ENCODE measurements around the gene TRUB2. TPM values are rescaled to one million over a fixed set of nuclear protein-coding genes. Genes with fewer than 3 reads are reported as not detected.

The TRUB2 gene, protein sequence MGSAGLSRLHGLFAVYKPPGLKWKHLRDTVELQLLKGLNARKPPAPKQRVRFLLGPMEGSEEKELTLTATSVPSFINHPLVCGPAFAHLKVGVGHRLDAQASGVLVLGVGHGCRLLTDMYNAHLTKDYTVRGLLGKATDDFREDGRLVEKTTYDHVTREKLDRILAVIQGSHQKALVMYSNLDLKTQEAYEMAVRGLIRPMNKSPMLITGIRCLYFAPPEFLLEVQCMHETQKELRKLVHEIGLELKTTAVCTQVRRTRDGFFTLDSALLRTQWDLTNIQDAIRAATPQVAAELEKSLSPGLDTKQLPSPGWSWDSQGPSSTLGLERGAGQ
- total RNA-seq (10 to 100 TPM; 11.8 to 14.3 TPM), polyA plus RNA-seq (10 to 100 TPM in 1 of 2 donors, 1 to 10 TPM in 1; 9.8 to 11.1 TPM)
- long read RNA-seq, donor 1, full-length matches to known transcripts = 70 of 78 reads
- long read RNA-seq, donor 1, partial matches to known transcripts = 1 of 78 reads
- long read RNA-seq, donor 1, other reads (novel, unspliced or antisense) = 7 of 78 reads
- long read RNA-seq, donor 2, full-length matches to known transcripts = 15 of 19 reads
- long read RNA-seq, donor 2, partial matches to known transcripts = 1 of 19 reads
- long read RNA-seq, donor 2, other reads (novel, unspliced or antisense) = 3 of 19 reads

GRCh38 chr9:128322404-128323211, at the start of gene TRUB2, which contains the start of gene COQ4:
Gene TRUB2 (minus strand): TSS chr9:128322447. CDS start chr9:128322408, 39 bp downstream.
Gene COQ4 (plus strand): TSS chr9:128322839. CDS start chr9:128322859, 20 bp downstream.
- ATAC-seq (ENCODE audit: low FRiP score) (peak; percentile 98), DNase-seq (peak; percentile 95 to 97)
- WGBS, 2 donors = 0% methylated on average over 83 of the region's 83 CpGs
- no peaks in the 10 kb centered on the region for H3K27me3 ChIP-seq (ENCODE audit: control insufficient read depth in 1 of 2, insufficient read depth in 2 of 2, low read length in 1 of 2)
- peak within 1 kb of the TSS in 1 of 2 donors; percentile 58 for H3K27ac ChIP-seq (ENCODE audit: low read depth in 1 of 2, low read length in 2 of 2)
- peak within 1 kb of the TSS; percentile 84 to 90 for H3K4me3 ChIP-seq (ENCODE audit: low read length in 2 of 2)
- no peaks in the 10 kb centered on the region for H3K36me3 ChIP-seq (ENCODE audit: control insufficient read depth in 1 of 2, insufficient read depth in 2 of 2, low read length in 1 of 2)
- H3K4me1 ChIP-seq (ENCODE audit: control insufficient read depth in 1 of 2, insufficient read depth in 2 of 2, low read length in 2 of 2) = no peaks in the 10 kb centered on the region
- intact Hi-C loops (cut with DNase I) = no loop called here
- no peaks in the 10 kb centered on the region for H3K9me3 ChIP-seq (ENCODE audit: control insufficient read depth, low read length)

- no peaks in the 10 kb centered on the region for H3K4me1 ChIP-seq (ENCODE audit: control insufficient read depth in 1 of 2, insufficient read depth in 2 of 2, low read length in 2 of 2)
- no peak for DNase-seq
- H3K36me3 ChIP-seq (ENCODE audit: control insufficient read depth in 1 of 2, insufficient read depth in 2 of 2, low read length in 1 of 2) = no peaks in the 10 kb centered on the region
- 0% methylated on average over 10 of the region's 10 CpGs for WGBS, 2 donors
- no peaks in the 10 kb centered on the region for H3K27me3 ChIP-seq (ENCODE audit: control insufficient read depth in 1 of 2, insufficient read depth in 2 of 2, low read length in 1 of 2)
- peak overlapping the region; percentile 80 to 92 for H3K4me3 ChIP-seq (ENCODE audit: low read length in 2 of 2)
- no peaks in the 10 kb centered on the region for H3K9me3 ChIP-seq (ENCODE audit: control insufficient read depth, low read length)
- peak overlapping the region in 1 of 2 donors; percentile 81 for H3K27ac ChIP-seq (ENCODE audit: low read depth in 1 of 2, low read length in 2 of 2)
- intact Hi-C loops (cut with DNase I) = no loop called here
- ATAC-seq (ENCODE audit: low FRiP score) = no peak
Observed at GRCh38 chr9:128371630-128372117, 49.4 kb upstream of the TRUB2 start.

- Histone ChIP-seq H3K27me3 (ENCODE audit: control insufficient read depth in 1 of 2, insufficient read depth in 2 of 2, low read length in 1 of 2) (no peaks in the 10 kb centered on the region), H3K36me3 (ENCODE audit: control insufficient read depth in 1 of 2, insufficient read depth in 2 of 2, low read length in 1 of 2) (no peaks in the 10 kb centered on the region), H3K4me1 (ENCODE audit: control insufficient read depth in 1 of 2, insufficient read depth in 2 of 2, low read length in 2 of 2) (no peaks in the 10 kb centered on the region), H3K27ac (ENCODE audit: low read depth in 1 of 2, low read length in 2 of 2) (peak within 1 kb of the TSS; percentile 36 to 81), H3K9me3 (ENCODE audit: control insufficient read depth, low read length) (no peaks in the 10 kb centered on the region), H3K4me3 (ENCODE audit: low read length in 2 of 2) (peak within 1 kb of the TSS; percentile 80 to 92)
- DNase-seq (peak; percentile 98 to 99), ATAC-seq (ENCODE audit: low FRiP score) (peak; percentile 97)
- 0% methylated on average over 53 to 55 of the region's 55 CpGs for WGBS, 2 donors
- intact Hi-C loops (cut with DNase I) = no loop called here
Observed at GRCh38 chr9:128370752-128371629, 48.7 kb upstream of the TRUB2 start, which contains the start of gene URM1. Gene URM1 (plus strand): TSS chr9:128371374. CDS start chr9:128371381, 7 bp downstream.

GRCh38 chr9:128370367-128370751, 48.1 kb upstream of the TRUB2 start:
- Histone ChIP-seq H3K36me3 (ENCODE audit: control insufficient read depth in 1 of 2, insufficient read depth in 2 of 2, low read length in 1 of 2) (no peaks in the 10 kb centered on the region), H3K4me3 (ENCODE audit: low read length in 2 of 2) (peak overlapping the region; percentile 19 to 66), H3K27me3 (ENCODE audit: control insufficient read depth in 1 of 2, insufficient read depth in 2 of 2, low read length in 1 of 2) (no peaks in the 10 kb centered on the region), H3K27ac (ENCODE audit: low read depth in 1 of 2, low read length in 2 of 2) (peak overlapping the region; percentile 15 to 36), H3K9me3 (ENCODE audit: control insufficient read depth, low read length) (no peaks in the 10 kb centered on the region), H3K4me1 (ENCODE audit: control insufficient read depth in 1 of 2, insufficient read depth in 2 of 2, low read length in 2 of 2) (no peaks in the 10 kb centered on the region)
- intact Hi-C loops (cut with DNase I) = no loop called here
- DNase-seq = no peak
- ATAC-seq (ENCODE audit: low FRiP score) = no peak

GRCh38 chr9:128369024-128369706, 46.9 kb upstream of the TRUB2 start:
- H3K27ac ChIP-seq (ENCODE audit: low read depth in 1 of 2, low read length in 2 of 2) = no peak overlapping the region
- H3K4me1 ChIP-seq (ENCODE audit: control insufficient read depth in 1 of 2, insufficient read depth in 2 of 2, low read length in 2 of 2) = no peaks in the 10 kb centered on the region
- no peaks in the 10 kb centered on the region for H3K9me3 ChIP-seq (ENCODE audit: control insufficient read depth, low read length)
- no peak for ATAC-seq (ENCODE audit: low FRiP score)
- DNase-seq = no peak
- no peaks in the 10 kb centered on the region for H3K27me3 ChIP-seq (ENCODE audit: control insufficient read depth in 1 of 2, insufficient read depth in 2 of 2, low read length in 1 of 2)
- intact Hi-C loops (cut with DNase I) = no loop called here
- no peaks in the 10 kb centered on the region for H3K36me3 ChIP-seq (ENCODE audit: control insufficient read depth in 1 of 2, insufficient read depth in 2 of 2, low read length in 1 of 2)
- 87 to 93% methylated on average over 9 of the region's 9 CpGs for WGBS, 2 donors
- H3K4me3 ChIP-seq (ENCODE audit: low read length in 2 of 2) = no peak overlapping the region

DNA sequence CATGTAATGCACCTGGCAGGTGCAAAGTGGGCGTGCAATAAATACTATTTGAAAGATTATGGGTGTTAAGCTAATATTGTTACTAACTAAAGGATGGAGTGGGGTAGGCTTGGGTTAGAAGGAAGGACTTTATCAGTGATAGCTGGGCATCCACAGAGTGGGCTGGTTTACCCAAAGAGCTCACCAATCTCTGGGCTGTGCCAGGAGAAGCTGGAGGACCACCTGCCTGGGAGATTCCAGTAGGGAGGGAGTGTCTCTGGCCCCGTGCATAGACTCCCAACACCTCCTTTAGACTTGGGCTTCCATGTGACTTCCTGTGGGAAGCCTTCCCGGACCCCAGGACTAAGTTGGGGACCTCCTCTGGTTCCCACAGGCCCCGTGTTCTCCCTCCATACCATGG, 43.3 kb upstream of the TRUB2 start:
- Histone ChIP-seq H3K4me1 (ENCODE audit: control insufficient read depth in 1 of 2, insufficient read depth in 2 of 2, low read length in 2 of 2) (no peaks in the 10 kb centered on the region), H3K36me3 (ENCODE audit: control insufficient read depth in 1 of 2, insufficient read depth in 2 of 2, low read length in 1 of 2) (no peaks in the 10 kb centered on the region), H3K9me3 (ENCODE audit: control insufficient read depth, low read length) (no peaks in the 10 kb centered on the region), H3K4me3 (ENCODE audit: low read length in 2 of 2) (no peak overlapping the region), H3K27me3 (ENCODE audit: control insufficient read depth in 1 of 2, insufficient read depth in 2 of 2, low read length in 1 of 2) (no peaks in the 10 kb centered on the region), H3K27ac (ENCODE audit: low read depth in 1 of 2, low read length in 2 of 2) (no peak overlapping the region)
- 90 to 91% methylated on average over 4 of the region's 4 CpGs for WGBS, 2 donors
- ATAC-seq (ENCODE audit: low FRiP score) (no peak), DNase-seq (no peak)
- intact Hi-C loops (cut with DNase I) = no loop called here

GRCh38 chr9:128362774-128363173, 40.5 kb upstream of the TRUB2 start:
- Histone ChIP-seq H3K36me3 (ENCODE audit: control insufficient read depth in 1 of 2, insufficient read depth in 2 of 2, low read length in 1 of 2) (no peaks in the 10 kb centered on the region), H3K4me3 (ENCODE audit: low read length in 2 of 2) (no peak overlapping the region), H3K27ac (ENCODE audit: low read depth in 1 of 2, low read length in 2 of 2) (no peak overlapping the region), H3K27me3 (ENCODE audit: control insufficient read depth in 1 of 2, insufficient read depth in 2 of 2, low read length in 1 of 2) (no peaks in the 10 kb centered on the region), H3K9me3 (ENCODE audit: control insufficient read depth, low read length) (no peaks in the 10 kb centered on the region), H3K4me1 (ENCODE audit: control insufficient read depth in 1 of 2, insufficient read depth in 2 of 2, low read length in 2 of 2) (no peaks in the 10 kb centered on the region)
- 68 to 74% methylated on average over 3 of the region's 3 CpGs for WGBS, 2 donors
- ATAC-seq (ENCODE audit: low FRiP score) = no peak
- intact Hi-C loops (cut with DNase I) = loop anchor here in 1 of 2 donors (5.0 kb wide), 1 partner anchor 55 kb away; no protein-coding TSS in a partner anchor
- DNase-seq = no peak
